ENCODE data around the gene RANBP9. TPM values are rescaled to one million over a fixed set of nuclear protein-coding genes. Genes with fewer than 3 reads are reported as not detected.

Gene RANBP9
- total RNA-seq, 1 experiment from 2014 or later = 38.2 TPM

GRCh38 chr6:13577926-13578325 lies 133.7 kb downstream of the RANBP9 start:
- ChIA-PET POLR2A (no interaction called here), CTCF (no interaction called here)
- no peaks in the 10 kb centered on the region; the same call in 1 of the 2 replicates for H3K36me3 ChIP-seq (ENCODE audit: control insufficient read depth, insufficient read depth, low read length)
- H3K4me3 ChIP-seq (ENCODE audit: low read depth, low read length) = no peak overlapping the region
- H3K9me3 Mint-ChIP-seq (ENCODE audit: unreplicated experiment) = no peaks in the 10 kb centered on the region
- H3K4me1 ChIP-seq = peaks cover 14% of the 10 kb centered on the region
- no peaks in the 10 kb centered on the region for H3K27me3 ChIP-seq (replicated peaks; ENCODE audit: control insufficient read depth, insufficient read depth, low read length)
- no peak for DNase-seq
- BruUV-seq (replicated peaks) = no TSS peak
- H3K4me3 Mint-ChIP-seq (ENCODE audit: unreplicated experiment) = no peak overlapping the region
- no peak overlapping the region for H3K27ac Mint-ChIP-seq (ENCODE audit: unreplicated experiment)
- no peaks in the 10 kb centered on the region for H3K9me3 ChIP-seq
- H3K4me1 Mint-ChIP-seq (ENCODE audit: low read depth, unreplicated experiment) = peaks cover 10% of the 10 kb centered on the region
- intact Hi-C loops (cut with micrococcal nuclease; ENCODE audit: unreplicated experiment) = no loop called here
- peaks cover 11% of the 10 kb centered on the region for H3K36me3 Mint-ChIP-seq (ENCODE audit: insufficient read depth, unreplicated experiment)
- no peaks in the 10 kb centered on the region for H3K27me3 Mint-ChIP-seq (ENCODE audit: insufficient read depth, unreplicated experiment)
- TF ChIP-seq CTCF (IDR thresholded peaks at IDR 0.05; ENCODE audit: insufficient read depth in 1 of 2, low read depth in 1 of 2, low read length in 1 of 2, severe bottlenecking in 1 of 2, unreplicated experiment in 1 of 2) = no peak

- Mint-ChIP-seq H3K4me1 (ENCODE audit: low read depth, unreplicated experiment) (peaks cover 10% of the 10 kb centered on the region), H3K4me3 (ENCODE audit: unreplicated experiment) (peak overlapping the region; percentile 85), H3K9me3 (ENCODE audit: unreplicated experiment) (no peaks in the 10 kb centered on the region), H3K27ac (ENCODE audit: unreplicated experiment) (no peak overlapping the region), H3K36me3 (ENCODE audit: insufficient read depth, unreplicated experiment) (peaks cover 11% of the 10 kb centered on the region), H3K27me3 (ENCODE audit: insufficient read depth, unreplicated experiment) (no peaks in the 10 kb centered on the region)
- no peak for TF ChIP-seq CTCF (IDR thresholded peaks at IDR 0.05; ENCODE audit: insufficient read depth in 1 of 2, low read depth in 1 of 2, low read length in 1 of 2, severe bottlenecking in 1 of 2, unreplicated experiment in 1 of 2)
- H3K4me3 ChIP-seq (ENCODE audit: low read depth, low read length) = no peak overlapping the region
- no peaks in the 10 kb centered on the region for H3K9me3 ChIP-seq
- H3K27me3 ChIP-seq (replicated peaks; ENCODE audit: control insufficient read depth, insufficient read depth, low read length) = no peaks in the 10 kb centered on the region
- intact Hi-C loops (cut with micrococcal nuclease; ENCODE audit: unreplicated experiment) = no loop called here
- POLR2A ChIA-PET = interaction anchor here (3.3 kb wide), 1 partner anchor 39 kb away, joined by 30 read pairs; the partner anchor contains the start of gene NOL7
- DNase-seq = no peak
- TSS peak; percentile 32 for BruUV-seq (replicated peaks)
- H3K4me1 ChIP-seq = peaks cover 14% of the 10 kb centered on the region
- no peaks in the 10 kb centered on the region; the same call in 1 of the 2 replicates for H3K36me3 ChIP-seq (ENCODE audit: control insufficient read depth, insufficient read depth, low read length)
- CTCF ChIA-PET = interaction anchor here (1.6 kb wide), 1 partner anchor 34 kb away, joined by 10 read pairs; no protein-coding TSS in a partner anchor
Measured at GRCh38 chr6:13576017-13576416, 135.6 kb downstream of the RANBP9 start.

- H3K9me3 Mint-ChIP-seq (ENCODE audit: unreplicated experiment) = no peaks in the 10 kb centered on the region
- intact Hi-C loops (cut with micrococcal nuclease; ENCODE audit: unreplicated experiment) = loop anchor here (1.0 to 2.0 kb wide), 2 partner anchors 239 to 247 kb away; partner anchors contain the start of gene TBC1D7
- ChIA-PET POLR2A (interaction anchor here (1.0 to 3.3 kb wide), 3 partner anchors 29 to 298 kb away, joined by 5 to 30 read pairs (median 6); partner anchors contain the start of gene NOL7), CTCF (interaction anchor here (0.9 to 2.8 kb wide), 11 partner anchors 12 to 491 kb away, joined by 3 to 51 read pairs (median 6); partner anchors contain the start of gene NOL7)
- no TSS peak for BruUV-seq (replicated peaks)
- H3K4me3 Mint-ChIP-seq (ENCODE audit: unreplicated experiment) = peak overlapping the region; percentile 85
- peak overlapping the region; percentile 90 for H3K27ac Mint-ChIP-seq (ENCODE audit: unreplicated experiment)
- H3K4me1 Mint-ChIP-seq (ENCODE audit: low read depth, unreplicated experiment) = peaks cover 10% of the 10 kb centered on the region
- Histone ChIP-seq H3K4me1 (peaks cover 14% of the 10 kb centered on the region), H3K4me3 (ENCODE audit: low read depth, low read length) (peak overlapping the region; percentile 67), H3K36me3 (ENCODE audit: control insufficient read depth, insufficient read depth, low read length) (no peaks in the 10 kb centered on the region; the same call in 1 of the 2 replicates), H3K9me3 (no peaks in the 10 kb centered on the region), H3K27me3 (replicated peaks; ENCODE audit: control insufficient read depth, insufficient read depth, low read length) (no peaks in the 10 kb centered on the region)
- peaks cover 11% of the 10 kb centered on the region for H3K36me3 Mint-ChIP-seq (ENCODE audit: insufficient read depth, unreplicated experiment)
- H3K27me3 Mint-ChIP-seq (ENCODE audit: insufficient read depth, unreplicated experiment) = no peaks in the 10 kb centered on the region
- peak; percentile 83 to 90 for TF ChIP-seq CTCF (IDR thresholded peaks at IDR 0.05; ENCODE audit: insufficient read depth in 1 of 2, low read depth in 1 of 2, low read length in 1 of 2, severe bottlenecking in 1 of 2, unreplicated experiment in 1 of 2)
- DNase-seq = no peak
Measured at GRCh38 chr6:13575377-13575775, 136.3 kb downstream of the RANBP9 start.
